Adipose tissue (tissue), 3 donors: ENCODE data around the gene TRAPPC2. TPM values are rescaled to one million over a fixed set of nuclear protein-coding genes. Genes with fewer than 3 reads are reported as not detected.
A peak's percentile ranks its signal among the peaks of the same experiment; 100 is the strongest.

Source experiments
- H3K27ac ChIP-seq: one replicate; pipeline ENCODE4 v1.5.1; 2013; ENCODE audit warnings: low read depth, low read length
- WGBS, 3 donors: extraction: QIAGEN DNeasy Blood & Tissue Kit; methylation state at CpG; one replicate each; pipeline ENCODE4 v1.1.7; 2013; 5-methylcytosine and 5-hydroxymethylcytosine counted together
- polyA plus RNA-seq, 3 donors: library from polyadenylated mRNA; stranded (reverse); fragments of 200-250 nt; gene quantifications; one replicate each; pipeline ENCODE4 v1.2.3, GENCODE V29; 2013
- donor health status: healthy with polysubstance abuse.
- donor health status: Bipolar disorder and iron deficiency.
- donor health status: healthy.

The TRAPPC2 gene
- polyA plus RNA-seq, 3 donors: 3.3 to 3.9 (median 3.5) TPM

DNA sequence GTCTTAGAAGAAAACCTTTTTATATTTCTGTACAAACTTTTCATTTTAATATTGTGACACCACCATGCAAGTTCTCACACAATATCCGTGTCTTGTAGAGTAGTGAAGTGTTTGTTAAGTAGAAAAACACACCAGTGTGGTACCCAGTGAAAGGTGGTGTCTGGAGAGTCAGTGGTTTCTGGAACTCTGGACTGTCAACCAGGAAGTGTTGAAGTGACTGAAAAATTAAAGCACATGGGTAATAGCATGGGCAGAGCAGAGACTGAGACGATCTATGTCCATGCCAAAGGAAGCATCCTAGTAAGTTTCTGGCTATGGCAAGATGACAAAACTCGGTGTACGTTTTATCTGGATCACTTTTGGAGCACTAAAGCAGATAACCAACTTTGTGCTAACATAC lies 23.3 kb downstream of the TRAPPC2 start:
- H3K27ac ChIP-seq: no peak overlapping the region
- WGBS, 3 donors: 70 to 80% (median 76%) methylated on average over 4 of the region's 4 CpGs

DNA sequence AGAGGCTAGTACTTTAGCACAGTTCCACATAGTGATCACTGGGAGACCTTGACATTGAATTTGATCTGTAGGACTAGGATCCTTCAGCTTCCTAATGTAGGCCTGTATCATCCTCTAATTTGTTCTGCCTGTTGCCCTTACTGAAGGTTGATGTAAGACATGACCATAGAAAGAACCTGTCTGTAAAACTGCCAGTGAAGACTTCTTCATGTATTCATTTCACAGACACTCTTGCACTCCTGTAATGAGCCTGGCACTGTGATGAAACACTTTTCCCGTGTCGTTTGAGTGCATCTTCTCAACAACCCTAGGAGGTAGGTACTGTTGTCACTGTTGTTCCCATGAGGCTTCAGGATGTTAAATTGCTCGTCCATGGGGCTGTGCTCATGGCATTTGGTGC lies 30.8 kb downstream of the TRAPPC2 start:
- 49 to 79% (median 56%) methylated on average over 3 of the region's 3 CpGs for WGBS, 3 donors
- H3K27ac ChIP-seq: no peak overlapping the region

DNA sequence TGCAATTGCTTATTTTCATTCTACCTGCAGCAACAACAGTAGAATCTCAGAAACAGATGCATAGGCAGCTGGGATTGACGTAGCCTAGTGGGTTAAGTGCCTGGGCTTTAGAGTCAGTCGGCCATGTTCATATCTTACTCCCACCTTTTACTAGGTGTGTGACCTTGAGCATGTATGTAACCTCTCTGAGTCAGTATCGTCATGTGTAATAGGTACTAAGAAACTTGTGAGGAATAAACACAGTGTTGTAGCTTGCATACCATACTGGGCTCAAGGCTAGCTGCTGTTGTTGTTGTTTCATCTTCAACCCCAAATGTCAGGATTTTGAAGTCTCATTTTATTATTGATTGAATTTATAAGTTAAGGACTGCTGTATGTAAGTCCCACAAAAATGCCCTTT lies 31.3 kb downstream of the TRAPPC2 start:
- 32 to 90% (median 79%) methylated on average over 3 of the region's 3 CpGs for WGBS, 3 donors
- no peak overlapping the region for H3K27ac ChIP-seq

DNA sequence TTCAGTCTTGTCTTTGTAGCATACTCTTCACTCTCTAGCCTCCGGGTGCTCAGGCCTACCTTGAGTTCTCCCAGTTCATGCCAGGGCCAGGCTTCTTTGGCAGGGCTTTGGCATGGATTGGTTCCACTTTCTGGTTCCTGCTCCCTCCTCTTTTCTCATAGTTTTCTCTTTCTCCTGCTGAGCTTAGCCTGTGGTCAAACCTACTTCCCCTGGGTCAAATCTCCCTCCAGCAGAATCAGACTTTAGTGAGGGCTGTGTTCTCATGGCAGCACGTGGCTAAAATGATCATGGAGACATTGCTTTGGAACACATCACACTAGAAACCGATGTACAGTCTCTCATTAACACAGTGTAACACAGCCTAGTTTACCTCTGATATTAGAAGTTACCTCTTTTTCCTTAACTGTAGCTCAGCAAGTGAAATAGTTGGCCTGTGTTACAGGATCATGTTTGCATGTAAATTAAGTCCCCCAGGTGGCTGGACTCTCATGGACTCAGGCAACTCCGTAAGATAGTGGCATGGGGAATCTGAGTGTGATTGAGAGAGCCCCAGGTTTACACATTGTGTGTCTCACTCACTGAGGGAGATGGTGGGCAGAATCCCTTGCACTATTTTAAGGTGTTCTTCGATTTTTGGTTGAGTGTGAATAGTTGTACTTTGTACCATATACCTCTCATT lies 32.2 kb downstream of the TRAPPC2 start:
- WGBS, 3 donors: 40 to 80% (median 74%) methylated on average over 5 of the region's 5 CpGs
- H3K27ac ChIP-seq: no peak overlapping the region

DNA sequence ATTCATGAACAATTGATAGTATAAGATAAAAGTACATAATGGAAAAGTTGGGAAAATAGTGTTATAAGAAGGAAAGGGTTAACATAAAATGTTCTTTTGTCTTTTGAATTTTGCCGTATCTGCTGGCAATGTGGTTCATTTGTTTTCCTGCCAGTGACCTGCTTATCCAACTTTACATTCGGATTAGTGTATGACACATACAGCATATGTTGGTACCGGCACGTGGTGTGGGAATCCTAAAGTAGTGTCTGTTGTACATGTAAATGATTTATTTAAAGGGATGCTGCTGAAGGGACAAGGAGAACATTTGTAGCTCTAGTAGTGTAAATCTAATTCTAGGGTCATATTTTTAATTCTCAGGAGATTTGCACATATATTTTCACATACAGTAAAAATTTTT lies 34.0 kb downstream of the TRAPPC2 start:
- no peak overlapping the region for H3K27ac ChIP-seq
- 28 to 71% (median 64%) methylated on average over 4 of the region's 4 CpGs for WGBS, 3 donors

DNA sequence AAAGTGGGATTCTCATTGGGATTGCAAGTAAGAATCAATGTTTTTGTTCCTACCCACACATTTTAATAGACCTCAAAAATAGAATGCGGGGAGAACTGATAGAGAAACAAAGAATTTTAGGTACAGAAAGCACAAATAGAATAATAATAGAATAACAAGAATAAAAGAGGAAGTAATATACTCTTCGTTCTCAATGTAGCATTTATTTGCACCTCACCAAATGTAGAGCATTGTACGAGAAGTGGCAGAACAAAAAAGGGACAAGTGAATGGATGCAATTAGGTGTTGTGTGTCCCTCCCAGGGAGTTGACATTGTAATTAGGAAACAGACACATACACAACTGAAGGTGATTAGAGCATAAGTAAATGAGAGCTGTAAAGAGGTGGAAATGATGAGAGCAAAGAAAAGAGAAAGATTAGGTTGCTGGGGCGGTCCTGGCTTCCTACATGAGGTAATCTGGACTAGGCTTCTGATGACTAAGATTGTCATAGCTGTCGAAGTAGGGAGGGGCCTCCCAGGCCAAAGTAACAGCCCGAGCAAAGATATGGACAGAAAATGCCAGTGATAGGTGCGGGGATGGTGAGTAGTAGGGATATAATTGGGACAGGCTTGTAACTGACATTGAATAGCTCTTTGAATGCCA lies 35.1 kb downstream of the TRAPPC2 start:
- H3K27ac ChIP-seq: no peak overlapping the region
- 54 to 66% (median 66%) methylated on average over 7 of the region's 7 CpGs for WGBS, 3 donors

- no peak overlapping the region for H3K27ac ChIP-seq
Measured at GRCh38 chrX:13698432-13698831, 36.0 kb downstream of the TRAPPC2 start.

DNA sequence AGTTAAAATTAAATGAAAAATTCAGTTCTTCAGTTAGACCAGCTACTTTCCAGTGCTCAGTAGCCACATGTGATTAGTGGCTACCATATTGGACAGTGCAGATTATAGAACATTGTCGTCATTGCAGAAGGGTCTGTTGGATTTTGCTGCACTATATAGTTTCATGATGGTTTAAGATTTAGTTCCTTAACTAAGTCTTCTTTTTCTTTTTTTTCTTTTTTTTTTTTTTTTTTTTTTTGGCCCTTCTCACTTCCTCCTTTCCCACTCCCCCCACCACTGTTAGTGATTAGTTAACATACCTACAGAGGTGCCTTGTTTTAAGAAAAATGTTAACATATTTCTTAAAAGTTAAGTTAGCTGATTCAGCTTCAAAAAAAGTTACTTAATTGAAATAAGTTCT lies 36.4 kb downstream of the TRAPPC2 start:
- no peak overlapping the region for H3K27ac ChIP-seq
- 79 to 100% (median 90%) methylated on average over 1 of the region's 1 CpG for WGBS, 3 donors

More at GRCh38 chrX:13698432-13698831, 36.0 kb downstream of the TRAPPC2 start:
- WGBS, 3 donors: 38 to 58% (median 52%) methylated on average over 1 of the region's 1 CpG

GRCh38 chrX:13697455-13697854 lies 37.0 kb downstream of the TRAPPC2 start:
- H3K27ac ChIP-seq: no peak overlapping the region
- WGBS, 3 donors: 68 to 98% (median 80%) methylated on average over 2 of the region's 2 CpGs

- 78 to 84% (median 81%) methylated on average over 4 of the region's 4 CpGs for WGBS, 3 donors
- no peak overlapping the region for H3K27ac ChIP-seq
Measured at GRCh38 chrX:13695601-13696115, 38.8 kb downstream of the TRAPPC2 start.

DNA sequence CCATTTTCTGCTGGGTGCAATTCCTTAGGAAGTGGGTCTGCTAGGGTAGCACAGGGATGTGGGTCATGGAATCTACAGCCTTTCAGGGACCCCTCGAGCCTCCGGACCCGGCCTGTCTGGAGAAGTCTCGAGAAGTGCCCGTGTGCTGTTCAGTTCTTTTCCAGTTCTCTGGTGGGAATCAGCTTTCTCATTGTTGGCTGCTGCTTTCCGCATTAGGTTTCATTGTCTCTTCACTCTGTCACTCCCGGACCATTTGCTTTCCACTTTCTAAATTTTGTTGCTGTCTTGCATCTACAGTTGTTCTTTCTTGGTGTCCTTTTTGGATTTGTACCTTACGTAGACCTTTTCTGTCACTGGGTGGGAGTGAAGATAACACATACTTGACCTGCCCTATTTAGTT lies 39.4 kb downstream of the TRAPPC2 start:
- 67 to 81% (median 74%) methylated on average over 8 of the region's 8 CpGs for WGBS, 3 donors
- H3K27ac ChIP-seq: no peak overlapping the region

- no peak overlapping the region for H3K27ac ChIP-seq
- 65 to 81% (median 80%) methylated on average over 2 of the region's 2 CpGs for WGBS, 3 donors
Measured at GRCh38 chrX:13694359-13694758, 40.1 kb downstream of the TRAPPC2 start.

GRCh38 chrX:13693341-13693961 lies 41.0 kb downstream of the TRAPPC2 start:
- H3K27ac ChIP-seq: no peak overlapping the region
- 20 to 57% (median 51%) methylated on average over 7 of the region's 7 CpGs for WGBS, 3 donors

DNA sequence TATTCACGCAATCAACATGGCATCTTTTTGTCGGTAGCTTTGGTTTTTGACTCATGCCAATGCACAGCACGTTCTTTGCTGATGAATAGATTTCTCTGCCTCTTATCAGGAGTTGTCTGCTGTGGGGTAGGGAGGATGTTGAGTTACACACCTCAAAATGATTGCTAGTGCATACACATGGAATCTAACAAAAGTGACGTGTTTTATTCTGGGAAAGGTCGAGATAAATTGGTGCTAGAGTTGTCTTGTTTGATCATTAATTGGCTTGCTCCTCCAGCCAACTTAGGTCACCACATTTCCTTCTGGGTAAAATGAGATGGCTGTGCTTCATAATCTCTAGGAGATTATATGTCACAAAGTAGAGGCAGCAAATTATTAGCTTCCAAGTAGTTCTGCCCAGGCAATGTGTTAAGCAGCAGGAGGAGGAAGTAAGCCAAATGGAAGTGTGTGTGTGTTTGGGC lies 41.6 kb downstream of the TRAPPC2 start:
- 25 to 71% (median 68%) methylated on average over 5 of the region's 5 CpGs for WGBS, 3 donors
- H3K27ac ChIP-seq: no peak overlapping the region

DNA sequence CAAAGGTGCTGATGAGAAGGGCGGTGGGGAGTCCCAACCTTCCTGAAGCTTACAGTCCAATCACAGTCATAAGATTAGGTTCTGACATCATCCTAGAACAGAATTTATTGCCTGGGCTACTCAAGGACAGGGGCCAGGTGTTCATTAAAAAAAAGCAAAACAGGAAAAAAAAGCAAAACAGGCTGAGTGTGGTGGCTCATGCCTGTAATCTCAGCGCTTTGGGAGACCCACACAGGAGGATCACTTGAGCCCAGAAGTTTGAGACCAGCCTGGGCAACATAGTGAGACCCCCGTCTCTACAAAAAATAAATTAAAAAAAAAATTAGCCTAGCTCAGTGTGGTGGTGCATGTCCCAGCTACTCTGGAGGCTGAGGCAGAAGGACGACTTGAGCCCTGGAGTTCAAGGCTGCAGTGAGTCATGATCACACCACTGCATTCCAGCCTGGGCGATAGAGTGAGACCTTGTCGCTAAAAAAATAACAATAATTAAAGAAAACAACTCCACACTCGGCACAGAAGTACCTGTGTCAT lies 42.5 kb downstream of the TRAPPC2 start:
- 34 to 82% (median 76%) methylated on average over 7 of the region's 7 CpGs for WGBS, 3 donors
- H3K27ac ChIP-seq: no peak overlapping the region

- H3K27ac ChIP-seq: no peak overlapping the region
- 59 to 66% (median 61%) methylated on average over 3 of the region's 3 CpGs for WGBS, 3 donors
Measured at GRCh38 chrX:13690836-13691235, 43.6 kb downstream of the TRAPPC2 start.

GRCh38 chrX:13689741-13690211 lies 44.6 kb downstream of the TRAPPC2 start:
- no peak overlapping the region for H3K27ac ChIP-seq
- 0 to 6% (median 1%) methylated on average over 16 of the region's 16 CpGs for WGBS, 3 donors

GRCh38 chrX:13688958-13689740 lies 45.3 kb downstream of the TRAPPC2 start, which contains the start of gene RAB9A:
Gene RAB9A, plus strand, starts transcription at chrX:13689128. Its CDS starts 19,619 bp downstream, at chrX:13708747.
- 0 to 1% (median 0%) methylated on average over 43 to 66 of the region's 68 CpGs for WGBS, 3 donors
- peak within 1 kb of the TSS; percentile 55 for H3K27ac ChIP-seq
